Right ventricle myocardium superior (tissue), 1 donor: ENCODE results near the gene TTYH3. TPM values are rescaled to one million over a fixed set of nuclear protein-coding genes. Genes with fewer than 3 reads are reported as not detected.

Experiments
- ATAC-seq: fragments of 200-7000 bp; cut with Tn5 transposase; one replicate; pipeline ENCODE4 v1.9.1; 2020; ENCODE audit warnings: mild to moderate bottlenecking; ENCODE audit not compliant: poor library complexity
- DNase-seq: peaks from one replicate; pipeline ENCODE4 v3.0.0-alpha.2; 2020
- intact Hi-C: fragments of 100-400 bp; cut with DNase I; formaldehyde crosslinking; loops from one replicate; pipeline ENCODE4 v1.11.2; 2022
- total RNA-seq: library from RNA; stranded (reverse); fragmentation: NEBNext Ultra II Directional; extraction: Animal tissue kit (Norgen Biotek cat#: 25700); gene quantifications from one replicate; pipeline ENCODE4 v1.2.1, GENCODE V29; 2021
- donor health status: DM: no; HTN: yes; CAD: no; lungs with severe emphysema.

TTYH3 gene
- total RNA-seq, 1 donor from 2014 or later = 12.6 TPM

DNA sequence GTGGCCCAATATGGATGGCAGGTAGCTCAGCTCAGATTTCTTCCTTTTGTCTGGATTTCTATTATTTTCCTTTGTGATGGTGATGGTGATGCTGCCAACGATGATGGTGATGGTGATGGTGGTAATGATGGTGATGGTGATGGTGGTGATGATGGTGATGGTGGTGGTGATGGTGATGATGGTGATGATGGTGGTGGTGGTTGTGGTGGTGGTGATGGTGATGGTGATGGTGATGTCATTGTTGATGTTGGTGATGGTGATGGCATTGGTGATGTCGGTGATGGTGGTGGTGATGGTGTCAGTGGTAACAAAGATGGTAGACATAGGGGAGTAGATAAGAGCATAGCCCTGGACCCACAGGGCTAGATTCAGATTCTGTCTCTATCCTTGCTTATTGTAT is 25.4 kb downstream of the TTYH3 start:
- no peak for ATAC-seq
- no peak for DNase-seq
- intact Hi-C loops = no loop called here

DNA sequence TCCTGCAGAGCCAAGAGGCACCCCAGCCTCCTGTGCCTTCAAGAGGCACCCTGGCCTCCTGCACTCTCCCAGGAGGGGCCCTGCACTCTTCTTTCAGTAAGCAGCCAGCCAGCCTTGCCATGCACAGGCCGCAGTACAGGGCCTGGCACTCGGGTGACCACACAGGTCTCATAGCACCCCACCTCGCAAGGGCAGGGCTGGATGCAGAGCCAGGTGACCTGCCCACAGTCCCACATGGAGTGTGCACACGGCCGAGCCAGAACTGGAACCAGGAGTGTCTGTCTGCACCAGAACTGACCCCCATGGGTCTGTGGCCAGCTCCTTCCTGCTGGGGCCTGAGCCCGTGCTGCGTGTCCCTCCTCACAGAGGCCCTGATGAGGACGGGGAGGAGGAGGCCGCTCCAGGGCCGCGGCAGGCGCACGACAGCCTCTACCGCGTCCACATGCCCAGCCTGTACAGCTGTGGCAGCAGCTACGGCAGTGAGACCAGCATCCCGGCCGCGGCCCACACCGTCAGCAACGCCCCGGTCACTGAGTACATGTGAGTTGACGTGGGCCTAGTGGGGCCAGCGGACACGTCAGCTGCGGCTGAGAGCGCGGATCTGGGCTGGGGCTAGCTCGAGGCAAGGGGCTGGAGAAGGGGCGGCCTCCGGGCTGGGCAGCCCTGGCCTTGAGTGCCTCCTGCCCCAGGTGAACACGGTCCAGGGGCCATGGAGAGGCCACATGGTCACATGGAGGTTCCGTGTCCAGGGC is 26.3 kb downstream of the TTYH3 start:
- DNase-seq (no peak), ATAC-seq (no peak)
- intact Hi-C loops = no loop called here

DNA sequence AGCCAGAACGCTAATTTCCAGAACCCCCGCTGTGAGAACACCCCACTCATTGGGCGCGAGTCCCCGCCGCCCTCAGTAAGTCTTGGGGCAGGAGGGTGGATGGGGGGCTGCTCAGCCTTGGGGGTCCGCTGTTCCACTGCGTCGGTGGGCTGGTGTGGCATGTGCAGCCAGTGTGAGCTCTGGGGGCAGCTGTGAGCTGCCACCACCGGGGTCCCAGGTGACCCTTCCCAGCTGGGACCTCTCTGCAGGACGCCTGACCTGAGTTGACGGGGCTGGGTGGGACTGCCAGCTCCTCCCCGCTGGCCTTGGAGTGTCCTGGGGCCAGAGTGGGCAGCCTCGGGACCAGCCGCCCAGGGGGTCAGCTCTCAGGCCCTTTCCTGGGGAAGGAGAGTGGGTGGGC is 27.2 kb downstream of the TTYH3 start:
- no peak for ATAC-seq
- no peak for DNase-seq
- intact Hi-C loops = no loop called here

DNA sequence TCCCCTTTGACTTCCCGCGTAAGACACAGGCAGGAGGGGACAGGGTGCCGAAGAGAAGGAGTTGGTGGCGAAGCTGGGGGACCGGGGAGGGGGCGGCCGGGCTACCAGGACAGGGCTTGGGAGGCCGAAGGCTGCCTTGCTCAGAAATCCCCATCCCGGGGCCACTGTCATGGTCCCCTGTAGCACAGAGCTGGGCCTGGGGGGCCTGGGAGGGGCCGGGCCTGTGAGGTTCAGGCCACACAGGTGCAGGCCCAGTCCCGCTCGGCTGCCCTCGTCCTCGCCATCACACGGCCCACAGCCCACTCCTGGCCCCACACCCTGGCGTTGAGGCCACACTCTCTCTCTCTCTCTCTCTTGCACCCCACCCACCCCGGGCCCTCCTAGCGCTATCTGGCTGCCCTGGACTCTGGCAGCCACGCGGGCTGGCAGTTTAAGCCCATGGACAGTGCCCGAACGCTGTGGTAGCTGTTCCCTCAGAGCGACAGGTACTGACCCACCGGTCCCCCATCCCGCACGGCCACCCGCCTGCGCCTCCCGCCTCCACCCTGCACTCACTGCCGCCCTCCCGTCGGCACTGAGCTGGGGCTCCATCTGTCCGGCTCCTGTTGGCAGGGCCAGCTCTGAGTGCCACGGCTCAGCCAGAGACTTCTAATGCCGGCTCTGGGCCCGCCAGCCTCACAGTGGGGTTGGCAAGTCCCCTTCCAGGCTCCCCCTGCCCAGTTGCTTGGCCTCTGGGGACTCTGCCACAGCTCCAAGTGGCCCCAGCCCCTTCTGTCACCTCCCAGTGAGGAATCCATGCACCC is 28.0 kb downstream of the TTYH3 start:
- no peak for DNase-seq

DNA sequence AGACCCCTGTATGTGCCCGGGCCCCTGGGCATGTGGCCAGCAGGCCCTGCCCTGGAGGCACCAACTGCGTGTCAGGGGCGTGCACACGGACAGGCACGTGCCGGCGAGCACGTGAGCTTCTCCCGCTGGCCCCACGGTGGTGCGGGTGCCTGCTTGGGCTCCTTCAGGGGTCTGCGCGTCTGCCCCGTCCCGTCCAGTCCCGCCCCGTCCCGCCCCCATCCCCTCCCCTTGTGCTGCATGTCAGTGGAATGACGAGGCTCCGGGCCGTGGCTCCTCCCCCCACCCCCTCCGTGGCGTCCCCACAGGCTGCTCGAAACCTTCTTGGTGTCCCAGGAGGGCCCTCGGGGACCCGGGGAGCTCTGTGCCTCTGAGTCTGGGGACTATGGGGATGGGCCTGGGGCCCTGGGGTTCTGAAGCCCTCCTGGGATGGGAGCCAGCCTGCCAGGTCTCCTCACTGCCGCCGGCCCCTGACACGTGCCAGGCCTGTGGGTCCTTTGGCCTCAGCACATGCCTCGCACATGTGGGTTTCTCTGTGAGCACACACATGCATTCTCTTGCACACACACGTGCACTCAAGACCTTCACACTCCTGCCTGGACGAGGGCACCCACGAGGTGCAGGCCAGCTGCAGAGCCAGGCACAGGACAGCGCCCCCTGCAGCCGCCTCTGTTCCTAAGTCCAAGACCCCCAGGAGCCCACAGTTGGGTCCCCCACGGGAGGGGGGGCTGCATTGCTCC is 28.7 kb downstream of the TTYH3 start:
- intact Hi-C loops = no loop called here
- DNase-seq (no peak), ATAC-seq (no peak)

More for the DNA sequence above, 28.0 kb downstream of the TTYH3 start:
- ATAC-seq = no peak
- intact Hi-C loops = no loop called here

DNA sequence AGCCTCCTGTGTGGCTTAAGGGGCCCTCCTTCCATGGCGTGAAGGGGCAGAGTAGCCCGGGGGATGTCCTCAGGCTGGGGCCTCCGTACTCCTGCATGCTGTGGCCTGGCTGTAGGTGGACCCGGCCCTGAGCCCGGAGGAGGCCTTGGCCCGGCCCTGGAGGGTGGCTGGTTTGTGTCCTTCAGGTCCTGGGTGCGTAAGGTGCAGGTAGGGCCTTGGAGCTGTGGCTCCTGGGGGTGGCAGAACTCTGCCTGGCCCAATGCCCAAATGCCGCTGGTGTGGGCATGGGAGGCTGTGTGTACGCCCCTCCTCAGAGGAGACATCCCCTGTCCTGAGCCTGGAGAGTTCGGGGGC is 29.3 kb downstream of the TTYH3 start:
- intact Hi-C loops = no loop called here
- DNase-seq (no peak), ATAC-seq (no peak)

DNA sequence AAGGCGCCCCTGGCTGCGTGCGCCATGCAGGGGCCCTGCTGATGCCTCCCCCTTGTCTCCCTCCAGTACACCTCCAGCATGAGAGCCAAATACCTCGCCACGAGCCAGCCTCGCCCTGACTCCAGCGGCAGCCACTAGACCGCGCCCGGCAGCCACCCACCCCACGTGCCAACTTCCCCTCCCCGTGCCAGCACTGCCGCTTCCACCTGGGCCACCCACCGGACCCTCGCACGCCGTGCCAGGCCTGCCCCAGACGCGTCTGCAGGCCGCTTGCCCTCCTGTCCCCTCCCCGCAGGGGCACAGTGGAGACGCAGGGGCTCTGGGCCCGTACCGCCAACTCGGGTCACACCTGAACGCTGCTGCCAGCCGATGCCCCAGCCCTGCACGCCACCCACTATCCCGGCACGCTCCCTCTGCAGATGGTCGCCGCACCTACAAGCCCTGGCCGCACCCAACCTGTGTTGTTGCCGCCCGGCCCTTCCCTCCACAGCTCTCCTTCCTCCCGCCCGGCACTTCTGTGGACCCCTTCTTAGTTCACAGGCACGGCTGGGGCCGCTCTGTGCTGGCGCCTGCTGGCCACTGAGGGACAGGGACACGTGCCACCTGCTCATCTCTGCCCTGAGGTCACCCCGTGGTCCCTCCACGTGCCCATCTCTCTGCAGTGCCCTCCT is 30.0 kb downstream of the TTYH3 start:
- DNase-seq (no peak), ATAC-seq (no peak)
- intact Hi-C loops = no loop called here

DNA sequence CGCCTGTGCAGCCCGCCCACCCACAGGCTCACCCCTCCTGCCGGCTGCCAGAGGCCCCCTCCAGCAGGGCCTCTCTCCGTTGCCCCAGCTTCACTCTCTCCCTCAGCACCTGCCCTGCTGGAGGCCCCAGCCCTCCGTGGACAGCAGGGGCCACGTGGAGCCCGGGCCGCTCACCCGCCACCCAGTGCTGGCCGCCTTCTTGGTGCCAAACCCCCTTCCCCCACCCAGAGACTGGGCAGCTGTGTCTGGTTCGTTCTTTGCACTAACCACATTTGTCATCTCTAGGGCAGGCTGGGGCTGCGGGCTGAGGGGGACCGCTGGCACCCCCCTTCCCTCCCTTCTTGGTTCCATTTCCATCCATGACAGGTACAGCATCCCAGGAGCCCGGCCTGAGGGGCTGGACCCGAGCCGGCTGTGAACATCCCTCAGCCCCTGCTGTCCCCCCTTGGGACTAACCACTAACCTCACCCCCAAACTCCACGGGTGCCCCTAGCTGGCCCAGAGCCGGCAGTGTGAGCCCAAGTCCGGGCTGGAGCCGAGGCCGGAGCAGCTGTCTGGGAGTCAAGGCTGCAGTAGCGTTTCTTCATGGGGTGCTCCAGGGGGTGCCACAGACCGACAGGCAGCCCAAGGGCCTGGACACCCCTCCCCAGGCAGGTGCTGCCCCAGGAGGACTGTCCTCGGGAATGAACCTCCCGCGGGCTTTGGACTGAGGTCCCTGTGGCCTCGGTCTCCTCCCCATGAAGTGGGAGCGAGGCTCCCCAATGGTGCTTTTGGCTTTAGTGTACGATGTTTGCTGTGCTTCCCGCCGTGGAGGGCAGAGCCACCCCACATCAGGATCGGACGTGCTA is 30.7 kb downstream of the TTYH3 start:
- ATAC-seq = no peak
- no peak for DNase-seq
- intact Hi-C loops = no loop called here

DNA sequence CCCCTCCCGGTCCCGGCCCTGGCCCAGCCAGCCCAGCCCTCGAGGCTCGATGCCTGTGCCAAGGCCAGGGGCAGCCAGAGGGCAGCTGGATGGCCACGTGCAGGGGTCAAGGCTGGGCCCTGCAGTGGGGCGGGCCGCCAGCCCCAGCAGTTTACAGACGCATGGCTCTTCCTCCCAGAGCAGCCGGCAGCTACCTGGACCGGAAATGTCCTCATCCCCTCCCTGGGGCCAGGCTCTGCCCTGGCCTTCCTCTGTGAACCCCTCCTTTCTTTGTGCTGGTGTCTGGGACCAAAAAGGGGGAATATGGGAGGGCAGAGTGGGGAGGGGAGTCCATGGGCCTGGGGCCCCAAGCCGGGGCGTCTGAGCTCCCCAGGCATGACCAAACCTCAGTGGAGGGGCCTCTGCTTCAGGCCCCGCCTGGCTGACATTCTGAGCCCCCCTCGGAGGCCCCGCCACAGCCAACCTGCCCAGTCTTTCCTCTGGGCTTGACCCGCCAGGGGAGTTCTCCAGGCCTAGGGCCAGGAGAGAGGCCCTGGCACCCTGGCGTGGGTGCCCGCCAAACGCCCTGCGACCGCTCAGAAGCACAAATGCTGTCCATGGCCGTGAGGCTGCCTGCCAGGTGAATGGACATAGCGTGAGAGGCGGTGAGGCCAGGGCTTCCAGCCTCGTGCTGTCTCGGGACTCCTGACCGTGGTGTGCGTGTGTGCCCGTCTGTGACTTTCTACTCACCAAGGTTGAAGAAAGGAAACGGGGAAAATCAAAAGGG is 31.5 kb downstream of the TTYH3 start:
- peak; percentile 77 for DNase-seq
- intact Hi-C loops = no loop called here
- ATAC-seq = peak; percentile 60

DNA sequence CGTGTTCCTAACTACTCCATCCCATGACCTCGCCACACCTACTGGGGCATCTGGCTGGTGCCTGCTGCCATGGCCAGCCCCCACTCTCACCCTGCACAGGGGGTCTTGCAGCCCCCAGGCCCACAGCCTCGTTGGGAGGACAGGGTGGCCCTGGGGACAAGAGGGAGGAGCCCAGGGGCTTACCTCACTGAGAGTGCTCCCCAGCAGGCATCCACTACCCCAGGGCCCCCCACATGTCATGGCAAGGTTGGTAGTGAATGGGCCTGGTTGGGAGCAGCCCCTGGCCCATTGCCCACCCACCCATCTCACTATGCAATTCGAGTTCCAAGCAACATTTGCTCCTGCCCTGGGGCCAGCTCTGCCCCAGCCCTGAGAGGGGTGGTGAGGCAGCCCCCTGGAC is 32.2 kb downstream of the TTYH3 start:
- DNase-seq = no peak
- ATAC-seq = no peak
- intact Hi-C loops = no loop called here

DNA sequence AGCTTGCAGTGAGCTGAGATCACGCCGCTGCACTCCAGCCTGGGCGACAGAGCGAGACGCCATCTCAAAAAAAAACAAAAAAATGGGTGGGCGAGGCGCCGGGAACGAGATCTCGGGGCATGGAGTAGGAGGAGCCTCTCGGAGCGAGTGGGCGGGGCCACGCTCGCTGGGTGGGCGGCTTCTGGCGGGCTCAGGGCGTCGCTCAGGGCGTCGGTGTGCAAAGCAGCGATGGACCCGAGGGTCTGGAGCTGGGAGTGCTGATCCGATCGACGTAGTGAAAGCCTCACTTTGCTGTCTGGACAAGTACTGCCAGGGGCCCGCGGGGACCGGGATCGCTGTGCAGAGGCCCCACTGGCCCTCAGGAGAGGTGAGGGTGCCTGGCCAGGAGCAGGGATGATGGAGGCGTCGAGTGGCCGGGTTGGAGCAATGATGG is 33.6 kb downstream of the TTYH3 start:
- no peak for ATAC-seq
- DNase-seq = no peak

DNA sequence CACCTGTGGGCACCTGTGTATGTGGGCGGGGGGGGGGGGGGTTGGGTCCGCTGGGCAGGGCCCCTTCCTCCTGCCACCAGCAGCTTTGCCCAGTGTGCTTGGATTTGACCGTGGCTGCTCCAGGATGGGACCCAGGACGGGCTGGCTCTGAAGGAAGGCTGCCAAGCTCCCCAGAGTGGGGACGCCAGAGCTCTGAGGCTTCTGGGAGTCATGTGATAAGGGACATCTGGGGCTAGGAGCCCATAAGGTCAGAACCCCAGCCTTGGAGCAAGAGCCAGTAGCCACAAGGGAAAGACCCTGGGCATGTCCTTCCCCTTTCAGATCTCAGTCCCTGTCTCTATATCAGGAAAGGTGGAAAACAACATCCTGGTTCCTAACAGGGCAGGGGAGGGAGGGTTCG is 34.4 kb downstream of the TTYH3 start:
- no peak for DNase-seq
- ATAC-seq = no peak
- intact Hi-C loops = no loop called here

More for the DNA sequence above, 33.6 kb downstream of the TTYH3 start:
- intact Hi-C loops = no loop called here

DNA sequence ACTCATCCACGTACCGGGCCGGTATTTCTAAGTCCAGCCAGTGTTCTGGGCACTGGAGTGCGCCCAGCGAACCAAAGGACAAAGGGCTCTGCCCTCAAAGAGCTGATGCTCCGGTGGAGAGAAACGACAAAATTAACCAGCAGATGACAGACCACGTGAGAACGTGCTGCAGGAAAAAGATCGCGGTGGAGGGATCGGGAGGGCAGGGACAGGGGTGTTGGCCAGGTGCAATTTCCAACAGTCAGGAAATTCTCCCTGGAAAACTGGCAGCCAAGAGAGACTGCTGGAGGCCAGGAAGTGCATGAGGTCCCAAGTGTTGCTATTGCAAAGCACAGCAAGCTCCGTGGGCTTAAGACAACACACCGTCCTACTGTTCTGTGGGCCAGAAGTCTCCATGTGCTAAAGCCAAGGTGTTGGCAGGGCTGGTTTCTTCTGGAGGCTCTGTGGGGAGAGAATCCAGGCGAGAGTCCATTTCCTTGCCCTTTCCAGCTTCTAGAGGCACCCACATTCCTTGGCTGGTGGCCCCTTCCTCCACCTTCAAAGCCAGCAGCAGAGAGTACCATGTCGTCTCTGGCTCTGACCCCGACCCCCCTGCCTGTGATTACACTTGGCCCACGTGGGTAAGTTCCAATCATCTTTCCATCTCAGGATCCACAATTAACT is 34.9 kb downstream of the TTYH3 start:
- no peak for DNase-seq
- no peak for ATAC-seq
- intact Hi-C loops = no loop called here

DNA sequence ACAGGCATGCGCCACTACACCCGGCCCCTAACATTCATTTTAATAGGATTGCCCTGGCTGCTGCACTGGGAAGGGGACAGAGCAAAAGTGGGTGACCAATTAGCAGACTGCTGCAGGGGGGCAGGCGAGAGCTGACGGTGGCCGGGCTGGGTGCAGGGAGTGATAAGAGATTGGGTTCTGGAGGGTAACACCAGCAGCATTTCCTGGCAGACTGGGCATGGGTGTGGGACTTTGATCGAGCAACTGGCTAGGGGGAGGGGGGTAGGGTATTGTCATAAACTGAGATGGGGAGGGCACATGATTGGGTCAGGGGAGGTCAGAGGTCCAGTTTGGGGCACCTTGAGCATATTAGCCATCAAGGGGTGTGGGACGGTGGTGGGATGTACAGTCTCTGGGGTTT is 36.1 kb downstream of the TTYH3 start:
- DNase-seq (no peak), ATAC-seq (no peak)
- intact Hi-C loops = no loop called here

DNA sequence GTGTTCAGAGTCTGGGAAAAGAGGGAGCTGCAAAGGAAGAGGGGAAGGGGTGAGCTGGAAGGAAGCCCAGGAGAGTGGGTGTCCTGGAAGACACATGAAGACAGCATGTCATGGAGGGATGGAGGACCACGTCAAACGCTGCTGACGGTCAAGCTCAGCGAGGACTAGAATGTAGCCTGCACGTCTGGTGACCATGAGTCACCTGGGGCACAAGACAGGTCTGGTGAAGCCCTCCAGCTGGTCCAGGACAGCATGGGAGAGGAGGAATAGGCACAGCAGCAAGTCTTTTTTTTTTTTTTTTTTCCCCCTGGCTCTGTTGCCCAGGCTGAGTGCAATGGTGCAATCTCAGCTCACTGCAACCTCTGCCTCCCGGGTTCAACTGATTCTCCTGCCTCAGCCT is 36.6 kb downstream of the TTYH3 start:
- no peak for ATAC-seq
- intact Hi-C loops = no loop called here
- DNase-seq = no peak

DNA sequence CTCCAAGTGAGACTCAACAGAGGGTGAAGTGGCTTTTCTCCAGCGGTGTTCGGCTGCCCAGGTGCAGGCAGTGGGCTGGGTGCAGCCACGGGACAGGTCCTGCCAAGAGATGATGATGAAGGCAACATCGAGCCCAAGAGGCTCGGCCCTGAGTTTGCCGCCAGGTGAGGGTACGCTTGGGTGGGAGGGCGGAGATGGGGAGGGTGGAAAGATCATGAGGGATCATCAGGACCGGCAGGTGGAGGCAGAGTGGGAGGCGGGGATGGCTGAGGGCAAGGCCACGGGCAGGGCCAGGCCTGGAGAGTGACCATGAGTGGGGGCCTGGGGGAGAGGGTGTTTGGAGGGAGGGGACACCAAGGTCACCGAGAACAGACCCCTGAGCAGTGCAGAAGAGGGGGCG is 38.4 kb downstream of the TTYH3 start:
- ATAC-seq (no peak), DNase-seq (no peak)
- intact Hi-C loops = no loop called here

DNA sequence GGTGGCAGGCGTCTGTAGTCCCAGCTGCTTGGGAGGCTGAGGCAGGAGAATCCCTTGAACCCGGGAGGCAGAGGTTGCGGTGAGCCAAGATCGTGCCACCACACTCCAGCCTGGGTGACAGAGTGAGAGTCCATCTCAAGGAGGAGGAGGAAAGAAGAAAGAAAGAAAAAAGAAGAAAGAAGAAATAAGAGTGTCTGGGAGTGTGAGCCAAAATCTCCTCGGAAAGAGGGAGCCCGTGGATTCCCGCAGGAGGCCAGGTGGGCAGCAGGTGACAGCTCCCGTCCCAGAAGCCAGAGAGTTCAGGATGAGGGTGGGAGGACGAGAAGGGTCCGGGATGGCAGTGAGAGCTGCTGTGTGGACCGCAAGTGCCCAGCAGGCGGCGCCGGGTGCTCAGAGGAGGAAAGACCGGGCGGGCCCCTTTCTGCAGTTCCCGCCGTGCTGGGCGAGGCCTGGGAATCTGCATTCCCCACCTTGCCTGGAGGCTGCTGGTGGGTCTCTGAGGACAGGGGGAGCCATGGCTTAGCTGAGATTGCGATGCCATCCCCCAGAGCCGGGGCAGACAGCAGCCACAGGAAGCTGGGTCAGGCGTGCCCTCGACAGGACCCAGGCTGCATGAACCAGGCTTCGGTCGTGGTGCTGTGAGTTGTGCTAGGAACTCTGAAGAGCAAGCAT is 39.1 kb downstream of the TTYH3 start:
- ATAC-seq = peak; percentile 88
- intact Hi-C loops = no loop called here
- peak; percentile 86 for DNase-seq
